Activated T-helper 1 cell treated with anti-CD3 and anti-CD28 coated beads, Interleukin-12 subunit alpha, Interleukin-12 subunit beta, Interleukin-2, Interleukin-4 antibody, amounts not matched to agents 30 ng/mL and 10 ng/mL and 1 ng/mL, durations not matched to agents 14 hours and 24 hours and 36 hours (primary cell): ENCODE results near the gene RIPOR1. TPM values are rescaled to one million over a fixed set of nuclear protein-coding genes. Genes with fewer than 3 reads are reported as not detected.

ENCODE experiments used
- DNase-seq: peaks from one replicate; pipeline ENCODE4 v3.0.0; 2021; ENCODE audit warnings: low spot score
- H3K27ac Mint-ChIP-seq: one replicate; pipeline ENCODE4 v1.8.0; 2021; ENCODE audit warnings: mild to moderate bottlenecking, mixed read lengths
- H3K27me3 Mint-ChIP-seq: one replicate; pipeline ENCODE4 v1.8.0; 2022; ENCODE audit warnings: mild to moderate bottlenecking, moderate library complexity, mixed read lengths; ENCODE audit not compliant: insufficient read depth
- H3K36me3 Mint-ChIP-seq: one replicate; pipeline ENCODE4 v1.8.0; 2021; ENCODE audit warnings: low read depth, mixed read lengths
- H3K4me1 Mint-ChIP-seq: one replicate; pipeline ENCODE4 v1.8.0; 2021; ENCODE audit warnings: low read depth, mixed read lengths
- H3K4me3 Mint-ChIP-seq: one replicate; pipeline ENCODE4 v1.8.0; 2021; ENCODE audit warnings: mild to moderate bottlenecking, moderate library complexity, mixed read lengths
- H3K9me3 Mint-ChIP-seq: one replicate; pipeline ENCODE4 v1.8.0; 2021; ENCODE audit warnings: mixed read lengths
- intact Hi-C: fragments of 100-400 bp; cut with micrococcal nuclease; formaldehyde crosslinking; loops from one replicate; pipeline ENCODE4 v1.15.1; 2024
- total RNA-seq: library from RNA; stranded (reverse); gene quantifications from 2 replicates; pipeline ENCODE4 v1.2.3, GENCODE V29; 2022

Gene RIPOR1
- total RNA-seq, 1 donor from 2014 or later = 27.1 TPM

DNA sequence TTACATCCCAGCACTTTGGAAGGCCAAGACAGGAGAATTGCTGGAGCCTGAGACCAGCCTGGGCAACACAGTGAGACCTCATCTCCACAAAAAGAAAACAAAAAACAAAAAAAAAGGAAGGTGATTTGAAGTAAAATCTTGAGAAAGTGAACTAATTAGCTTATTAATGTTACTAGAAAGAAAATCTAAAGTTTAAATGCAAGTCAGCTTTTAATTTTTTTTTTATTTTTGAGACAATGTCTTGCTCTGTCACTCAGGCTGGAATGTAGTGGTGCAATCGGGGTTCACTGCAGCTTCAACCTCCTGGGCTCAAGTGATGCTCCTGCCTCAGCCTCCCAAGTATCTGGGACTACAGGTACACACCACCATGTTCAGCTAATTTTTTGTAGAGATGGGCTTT lies 30.2 kb downstream of the RIPOR1 start:
- no peaks in the 10 kb centered on the region for H3K27me3 Mint-ChIP-seq
- intact Hi-C loops = no loop called here
- DNase-seq = no peak
- peaks cover 12% of the 10 kb centered on the region for H3K36me3 Mint-ChIP-seq
- no peak overlapping the region for H3K4me3 Mint-ChIP-seq
- peaks cover 41% of the 10 kb centered on the region for H3K4me1 Mint-ChIP-seq
- no peak overlapping the region for H3K27ac Mint-ChIP-seq
- H3K9me3 Mint-ChIP-seq = no peaks in the 10 kb centered on the region

DNA sequence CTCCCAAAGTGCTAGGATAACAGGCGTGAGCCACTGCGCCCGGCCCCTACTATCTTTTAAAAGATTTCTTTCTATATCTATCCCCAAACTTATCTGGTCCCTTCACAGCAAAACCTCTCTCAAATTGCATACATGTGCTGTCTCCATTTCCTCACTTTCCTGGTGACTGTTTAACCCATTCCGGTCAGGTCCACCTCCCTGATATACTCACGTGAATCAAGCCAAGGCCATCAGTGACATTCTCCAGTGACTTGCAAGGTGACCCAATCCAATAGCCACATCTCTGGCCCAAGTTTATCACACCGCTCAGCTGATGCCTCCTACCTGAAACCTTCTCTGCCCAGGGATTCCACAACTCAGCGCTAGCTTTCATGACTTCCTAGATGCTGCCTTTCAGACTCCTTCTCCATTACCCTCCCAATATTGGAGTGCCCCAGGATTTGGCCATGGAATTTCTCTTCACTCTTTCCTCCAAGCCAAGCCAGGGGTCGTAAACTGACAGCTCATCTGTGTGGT lies 32.3 kb downstream of the RIPOR1 start:
- peak overlapping the region; percentile 94 for H3K27ac Mint-ChIP-seq
- H3K4me3 Mint-ChIP-seq = peak overlapping the region; percentile 88
- intact Hi-C loops = loop anchor here (5.0 kb wide), 2 partner anchors 36 to 314 kb away; partner anchors contain the start of genes FHOD1 and SLC9A5
- DNase-seq = no peak
- H3K9me3 Mint-ChIP-seq = no peaks in the 10 kb centered on the region
- H3K36me3 Mint-ChIP-seq = peaks cover 13% of the 10 kb centered on the region
- H3K4me1 Mint-ChIP-seq = peaks cover 45% of the 10 kb centered on the region
- no peaks in the 10 kb centered on the region for H3K27me3 Mint-ChIP-seq

DNA sequence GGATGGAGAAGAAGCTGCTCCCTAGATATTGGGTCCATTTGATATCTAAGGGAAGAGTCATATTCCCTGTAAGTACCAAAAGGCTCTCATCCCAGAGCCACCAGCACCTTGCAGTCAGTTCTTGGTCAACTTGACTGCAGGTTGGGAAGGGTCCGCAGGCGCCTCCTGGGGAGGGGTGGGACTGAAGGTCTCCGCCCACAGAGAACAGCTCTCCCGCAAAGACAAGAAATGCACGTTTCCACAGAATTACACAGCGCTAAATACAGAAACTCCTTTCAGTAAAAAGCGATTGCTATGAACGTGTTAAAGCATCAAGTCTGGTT lies 32.8 kb downstream of the RIPOR1 start:
- intact Hi-C loops = loop anchor here (5.0 kb wide), 2 partner anchors 36 to 314 kb away; partner anchors contain the start of genes FHOD1 and SLC9A5
- peaks cover 13% of the 10 kb centered on the region for H3K36me3 Mint-ChIP-seq
- no peaks in the 10 kb centered on the region for H3K27me3 Mint-ChIP-seq
- H3K4me1 Mint-ChIP-seq = peaks cover 40% of the 10 kb centered on the region
- peak overlapping the region; percentile 88 for H3K4me3 Mint-ChIP-seq
- H3K9me3 Mint-ChIP-seq = no peaks in the 10 kb centered on the region
- no peak for DNase-seq
- H3K27ac Mint-ChIP-seq = peak overlapping the region; percentile 94

DNA sequence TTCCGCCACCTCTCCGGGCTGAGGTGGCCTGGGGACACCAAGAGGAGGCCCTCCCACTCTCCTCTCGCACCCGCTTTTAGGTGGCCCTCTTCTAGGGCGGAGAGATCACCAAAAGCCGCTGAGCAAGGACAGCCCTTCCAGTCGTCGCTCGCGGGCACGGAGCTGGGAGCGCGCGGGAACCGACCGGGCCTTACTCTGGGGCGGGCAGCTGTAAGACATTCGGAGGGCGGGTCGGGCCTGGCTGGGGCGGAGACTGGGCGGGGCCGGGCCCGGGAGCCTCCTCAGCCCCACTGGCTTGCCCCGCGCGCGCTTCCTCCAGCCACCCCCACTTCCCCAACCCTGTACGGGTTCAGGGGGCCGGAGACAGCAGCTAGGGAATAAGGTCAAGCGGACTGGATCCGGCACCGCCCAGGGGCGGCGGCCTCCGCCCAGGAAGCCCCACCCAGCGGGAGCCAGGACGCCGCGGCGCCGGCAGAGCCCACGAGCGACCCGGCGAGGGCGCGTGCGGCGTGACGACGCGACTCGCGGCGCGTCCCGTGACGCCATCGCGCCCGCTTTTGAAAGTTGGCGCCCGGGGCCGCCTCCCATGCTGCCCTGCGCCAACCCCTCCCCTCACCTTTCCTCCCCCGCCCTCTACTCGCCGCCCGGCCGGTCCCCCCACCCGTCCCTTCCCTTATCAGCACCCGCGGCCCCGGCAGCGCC lies 33.3 kb downstream of the RIPOR1 start:
- intact Hi-C loops = loop anchor here (1.0 to 5.0 kb wide), 15 partner anchors 8 to 523 kb away; partner anchors contain the start of genes ACD, ATP6V0D1, FHOD1 and NFATC3
- Mint-ChIP-seq H3K9me3 (no peaks in the 10 kb centered on the region), H3K27me3 (no peaks in the 10 kb centered on the region), H3K27ac (peak overlapping the region; percentile 94), H3K4me1 (peaks cover 40% of the 10 kb centered on the region), H3K4me3 (peak overlapping the region; percentile 88), H3K36me3 (peaks cover 13% of the 10 kb centered on the region)
- peak; percentile 98 for DNase-seq

DNA sequence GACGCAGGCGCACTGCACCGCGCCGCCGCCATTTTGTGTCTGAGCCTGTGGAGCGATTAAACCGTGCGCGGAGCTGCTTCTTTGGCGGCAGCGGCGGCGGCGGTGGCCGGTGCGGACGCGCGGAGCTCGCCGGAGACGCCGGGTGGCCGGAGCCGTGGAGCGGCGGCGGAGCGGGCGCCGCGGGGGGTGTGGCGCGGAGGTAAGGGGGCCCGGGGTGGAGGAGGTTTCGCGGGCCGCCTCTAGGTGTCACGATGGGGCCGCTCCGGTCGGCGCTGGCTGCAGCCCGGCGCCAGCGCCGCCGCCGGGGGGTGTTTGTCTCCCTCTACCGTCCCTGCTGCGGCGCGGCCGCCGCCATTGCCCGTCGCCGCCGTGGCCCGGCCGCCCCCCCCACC lies 33.9 kb downstream of the RIPOR1 start, which contains the start of gene CTCF:
Gene CTCF, plus strand, starts transcription at position 1 of the 392 bp plus-strand sequence. CDS start 48,307 bp downstream, outside the sequence.
- intact Hi-C loops = loop anchor here (1.0 to 5.0 kb wide), 15 partner anchors 8 to 523 kb away; partner anchors contain the start of genes ACD, ATP6V0D1, FHOD1 and NFATC3
- Mint-ChIP-seq H3K4me1 (peaks cover 40% of the 10 kb centered on the region), H3K27ac (peak within 1 kb of the TSS; percentile 94), H3K4me3 (peak within 1 kb of the TSS; percentile 90), H3K36me3 (peaks cover 16% of the 10 kb centered on the region), H3K9me3 (no peaks in the 10 kb centered on the region), H3K27me3 (no peaks in the 10 kb centered on the region)
- DNase-seq = no peak

DNA sequence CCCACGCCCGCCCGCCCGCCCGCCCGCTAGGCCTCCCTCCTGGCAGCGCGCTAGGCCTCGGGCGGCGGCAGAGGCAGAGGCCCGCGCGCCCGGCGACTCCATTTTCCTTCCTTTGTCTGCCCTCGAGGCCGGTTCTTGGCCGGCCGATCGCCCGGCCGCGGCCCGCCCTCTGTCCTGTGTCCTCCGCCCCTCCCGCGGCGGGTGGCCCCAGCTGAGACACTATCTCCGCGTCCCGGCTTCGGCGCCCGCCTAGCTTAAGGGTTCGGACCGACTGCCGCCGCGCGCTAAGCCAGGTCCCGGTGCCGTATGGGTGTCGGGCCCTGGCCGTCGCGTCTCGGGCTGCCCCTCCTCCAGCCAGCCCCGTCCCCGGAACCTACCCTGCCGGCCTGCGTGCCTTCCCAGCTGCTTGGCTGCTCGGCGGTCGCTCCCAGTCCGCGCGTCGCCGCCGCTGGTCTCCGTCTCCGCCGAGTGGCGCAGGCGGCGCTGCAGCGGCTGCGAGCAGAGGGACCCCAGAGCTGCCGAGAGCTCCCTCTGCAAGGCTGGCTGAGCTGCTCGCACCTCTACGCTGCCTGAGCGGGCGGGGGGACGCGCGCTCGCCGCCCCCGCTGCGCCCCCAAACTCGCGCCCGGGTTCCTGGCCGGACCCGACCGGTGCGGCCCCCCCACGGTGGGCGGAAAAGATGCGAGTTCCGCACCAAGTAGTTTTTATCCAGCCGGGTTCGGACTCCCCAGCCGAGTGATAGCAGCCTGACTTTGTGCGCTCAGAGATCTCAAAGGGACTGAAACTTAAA lies 34.5 kb downstream of the RIPOR1 start:
- peaks cover 39% of the 10 kb centered on the region for H3K4me1 Mint-ChIP-seq
- peak overlapping the region; percentile 85 for H3K27ac Mint-ChIP-seq
- intact Hi-C loops = loop anchor here (1.0 to 5.0 kb wide), 16 partner anchors 9 to 522 kb away; partner anchors contain the start of genes ACD, ATP6V0D1, FHOD1 and GFOD2
- no peaks in the 10 kb centered on the region for H3K27me3 Mint-ChIP-seq
- H3K9me3 Mint-ChIP-seq = no peaks in the 10 kb centered on the region
- DNase-seq = peak; percentile 46
- peak overlapping the region; percentile 90 for H3K4me3 Mint-ChIP-seq
- H3K36me3 Mint-ChIP-seq = peaks cover 16% of the 10 kb centered on the region

DNA sequence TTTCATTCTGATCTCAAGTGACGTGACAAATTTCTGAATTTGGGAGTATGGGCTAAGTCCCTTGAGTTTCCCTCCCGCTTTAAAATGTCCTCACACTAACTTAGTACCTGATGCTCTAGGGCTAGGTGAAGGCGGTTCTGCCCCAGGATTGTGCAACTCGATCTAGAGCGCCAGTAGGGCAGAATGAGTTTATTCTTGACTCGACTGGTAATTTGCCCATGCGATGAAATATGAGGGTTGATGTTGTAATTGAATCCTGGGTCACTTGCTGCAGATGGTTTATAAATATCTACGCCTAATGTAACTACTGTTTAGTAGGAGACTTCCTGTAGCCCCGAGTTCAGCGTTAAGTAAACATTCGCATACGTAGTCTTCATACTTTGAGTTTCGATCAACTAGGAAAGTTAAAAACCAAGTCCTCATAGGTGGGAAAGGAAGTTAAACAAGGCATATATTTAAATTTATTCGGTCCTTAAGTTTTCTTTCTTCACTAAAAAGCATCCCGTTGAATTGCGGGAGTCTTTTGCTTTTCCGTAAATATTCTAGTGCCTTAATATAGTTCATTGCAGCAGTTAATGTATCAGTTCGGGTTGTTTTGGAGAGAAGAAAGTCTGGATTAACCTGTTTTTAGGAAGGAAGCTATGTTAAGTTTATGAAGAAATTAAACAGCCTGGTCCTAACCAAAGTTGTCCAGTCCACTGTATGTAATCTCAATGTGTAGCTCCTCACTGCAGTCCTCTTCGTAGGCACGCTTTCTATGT lies 35.3 kb downstream of the RIPOR1 start:
- no peaks in the 10 kb centered on the region for H3K27me3 Mint-ChIP-seq
- H3K4me1 Mint-ChIP-seq = peaks cover 39% of the 10 kb centered on the region
- no peaks in the 10 kb centered on the region for H3K9me3 Mint-ChIP-seq
- DNase-seq = peak; percentile 26
- peak overlapping the region; percentile 90 for H3K4me3 Mint-ChIP-seq
- H3K36me3 Mint-ChIP-seq = peaks cover 16% of the 10 kb centered on the region
- intact Hi-C loops = loop anchor here (1.0 to 5.0 kb wide), 3 partner anchors 33 to 317 kb away; partner anchors contain the start of genes FHOD1, GFOD2 and SLC9A5
- H3K27ac Mint-ChIP-seq = peak overlapping the region; percentile 85

DNA sequence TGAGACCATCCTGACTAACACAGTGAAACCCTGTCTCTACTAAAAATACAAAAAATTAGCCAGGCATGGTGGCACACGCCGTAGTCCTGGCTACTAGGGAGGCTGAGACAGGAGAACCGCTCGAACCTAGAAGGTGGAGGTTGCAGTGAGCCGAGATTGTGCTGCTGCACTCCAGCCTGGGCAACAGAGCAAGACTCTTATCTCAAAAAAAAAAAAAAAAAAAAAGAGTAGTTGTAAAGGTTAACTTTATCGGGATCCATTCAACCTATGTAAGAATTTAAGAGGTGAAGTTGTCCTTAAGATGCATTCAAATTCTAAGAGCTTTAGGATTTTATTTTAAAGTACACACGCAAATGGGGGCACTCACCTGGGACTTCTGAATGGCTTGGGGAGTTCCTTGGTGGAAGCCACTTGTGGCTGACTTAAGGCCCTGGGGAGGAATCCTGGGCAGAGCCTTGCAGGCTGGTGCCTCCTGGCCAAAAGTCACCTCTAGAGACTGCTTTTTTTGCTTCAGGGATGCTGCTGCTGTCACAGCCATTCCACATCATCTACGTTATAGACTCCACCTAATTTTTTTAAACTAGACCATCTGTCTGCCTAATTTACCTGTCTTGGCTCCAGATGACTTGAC lies 37.0 kb downstream of the RIPOR1 start:
- no peaks in the 10 kb centered on the region for H3K27me3 Mint-ChIP-seq
- no peak for DNase-seq
- H3K27ac Mint-ChIP-seq = no peak overlapping the region

DNA sequence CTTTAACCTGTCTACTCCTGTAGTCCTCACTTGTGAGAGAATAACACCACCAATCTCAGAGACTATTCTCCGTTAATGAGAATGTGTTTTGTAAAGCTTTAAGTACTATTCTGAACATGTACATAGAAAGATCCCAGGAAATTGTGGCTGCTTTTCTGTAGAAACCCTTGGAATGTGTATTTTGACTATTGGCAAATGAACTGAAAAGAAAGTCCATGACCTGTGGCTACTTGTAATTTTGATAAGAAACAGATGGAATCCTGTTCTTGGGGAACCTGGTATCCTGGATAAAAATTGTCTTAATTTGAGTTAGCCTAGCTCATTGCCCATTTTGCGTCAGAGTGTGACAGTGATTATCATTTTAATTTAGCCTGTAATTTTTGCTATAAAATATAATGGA lies 42.8 kb downstream of the RIPOR1 start:
- Mint-ChIP-seq H3K27me3 (no peaks in the 10 kb centered on the region), H3K9me3 (no peaks in the 10 kb centered on the region), H3K36me3 (peaks cover 26% of the 10 kb centered on the region), H3K27ac (no peak overlapping the region), H3K4me3 (no peak overlapping the region), H3K4me1 (peaks cover 9% of the 10 kb centered on the region)
- DNase-seq = no peak
- intact Hi-C loops = no loop called here

More for the DNA sequence above, 37.0 kb downstream of the RIPOR1 start:
- intact Hi-C loops = no loop called here
- H3K4me3 Mint-ChIP-seq = peak overlapping the region; percentile 90
- H3K9me3 Mint-ChIP-seq = no peaks in the 10 kb centered on the region
- H3K4me1 Mint-ChIP-seq = peaks cover 28% of the 10 kb centered on the region
- H3K36me3 Mint-ChIP-seq = peaks cover 9% of the 10 kb centered on the region

DNA sequence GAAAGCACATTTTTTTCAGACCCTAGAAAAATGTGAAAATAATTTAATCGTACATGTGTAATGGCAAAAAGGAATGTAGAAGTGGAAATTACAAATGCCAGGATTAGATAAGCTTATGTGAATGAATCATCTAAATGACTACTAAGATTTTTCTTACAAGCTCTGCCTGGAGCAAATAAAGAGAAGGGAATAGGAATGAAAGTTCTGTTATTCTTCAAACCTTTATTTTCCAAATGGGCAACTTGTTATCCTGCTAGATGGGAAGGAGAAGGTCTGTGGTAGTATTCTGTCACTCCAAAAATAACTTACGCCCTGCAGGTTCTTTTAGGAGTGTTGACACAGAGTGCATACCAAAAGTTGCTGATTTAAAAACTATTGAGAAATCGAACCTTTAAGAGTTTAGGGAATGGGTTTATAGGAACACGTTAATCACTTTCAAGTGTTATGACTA lies 43.4 kb downstream of the RIPOR1 start:
- no peaks in the 10 kb centered on the region for H3K9me3 Mint-ChIP-seq
- DNase-seq = no peak
- peaks cover 26% of the 10 kb centered on the region for H3K36me3 Mint-ChIP-seq
- H3K27ac Mint-ChIP-seq = no peak overlapping the region
- H3K4me1 Mint-ChIP-seq = peaks cover 6% of the 10 kb centered on the region
- intact Hi-C loops = no loop called here
- no peak overlapping the region for H3K4me3 Mint-ChIP-seq
- no peaks in the 10 kb centered on the region for H3K27me3 Mint-ChIP-seq

DNA sequence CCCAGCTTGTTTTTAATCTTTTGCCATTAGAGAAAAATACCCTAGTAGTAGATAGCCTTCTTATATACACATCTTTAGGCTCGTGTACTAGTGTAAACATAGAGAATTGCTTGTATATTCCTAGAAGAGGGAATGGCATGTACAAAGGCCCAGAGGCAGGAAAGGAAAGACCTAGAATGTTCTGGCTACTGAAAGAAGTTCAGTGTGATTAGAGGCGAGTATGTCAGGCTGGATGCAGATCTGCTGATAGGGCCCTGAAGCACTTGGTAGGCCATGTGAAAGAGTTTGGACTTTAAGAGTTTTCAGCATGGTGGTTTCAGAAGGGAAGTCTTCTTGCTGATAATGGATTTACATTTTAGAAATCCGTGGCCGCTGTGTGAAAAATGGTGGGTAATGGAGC lies 51.1 kb downstream of the RIPOR1 start:
- peaks cover 20% of the 10 kb centered on the region for H3K36me3 Mint-ChIP-seq
- no peak overlapping the region for H3K4me3 Mint-ChIP-seq
- no peak overlapping the region for H3K27ac Mint-ChIP-seq
- H3K4me1 Mint-ChIP-seq = peaks cover 6% of the 10 kb centered on the region
- H3K9me3 Mint-ChIP-seq = no peaks in the 10 kb centered on the region
- intact Hi-C loops = no loop called here
- DNase-seq = no peak
- H3K27me3 Mint-ChIP-seq = no peaks in the 10 kb centered on the region

DNA sequence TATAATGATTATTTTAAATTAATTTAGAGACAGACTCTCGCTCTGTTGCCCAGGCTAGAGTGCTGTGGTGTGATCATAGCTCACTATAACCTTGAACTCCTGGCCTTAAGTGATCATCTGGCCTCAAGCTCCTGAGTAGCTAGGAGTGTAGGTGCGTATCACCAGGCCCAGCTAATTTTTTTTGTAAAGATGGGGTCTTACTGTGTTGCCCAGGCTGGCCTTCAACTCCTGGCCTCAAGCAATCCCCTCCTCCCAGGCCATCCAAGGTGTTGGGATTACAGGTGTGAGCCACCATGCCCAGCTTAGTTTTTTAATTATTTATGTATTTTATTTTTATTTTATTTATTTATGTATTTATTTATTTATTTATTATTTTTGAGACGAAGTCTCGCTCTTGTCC lies 51.6 kb downstream of the RIPOR1 start:
- H3K36me3 Mint-ChIP-seq = peaks cover 18% of the 10 kb centered on the region
- peaks cover 6% of the 10 kb centered on the region for H3K4me1 Mint-ChIP-seq
- H3K27ac Mint-ChIP-seq = no peak overlapping the region
- no peak for DNase-seq
- H3K27me3 Mint-ChIP-seq = no peaks in the 10 kb centered on the region
- H3K4me3 Mint-ChIP-seq = no peak overlapping the region
- intact Hi-C loops = no loop called here
- H3K9me3 Mint-ChIP-seq = no peaks in the 10 kb centered on the region
